NOMO-1 treated with dmso at 0.1 percent for 144 hours (cell line): ENCODE measurements around the gene DERA.
"Not testable (repeated sequence)": the region's sequence is repeated elsewhere in the genome, so short reads cannot be mapped to it uniquely, and the experiment has no call there.

Experiments used
- DNase-seq: peaks from one replicate; lab custom pipeline; 2025; ENCODE audit not compliant: unreplicated experiment; lab: John Stamatoyannopoulos, UW

DERA gene

GRCh38 chr12:15899282-15899870, 11.8 kb upstream of the DERA start:
- no peak for DNase-seq

- DNase-seq, result no peak
These were observed 6.7 kb upstream of the DERA start for GRCh38 chr12:15904378-15904920.

- DNase-seq, result no peak
These were observed 666 bp upstream of the DERA start for GRCh38 chr12:15910468-15910863.

- not testable (repeated sequence) for DNase-seq
These were observed 799 bp downstream of the DERA start for GRCh38 chr12:15911931-15912330.

- not testable (repeated sequence) for DNase-seq
These were observed 3.0 kb downstream of the DERA start for GRCh38 chr12:15914131-15914530.

- DNase-seq, result no peak
These were observed 6.9 kb downstream of the DERA start for GRCh38 chr12:15918066-15918465.

GRCh38 chr12:15919418-15919817, 8.3 kb downstream of the DERA start:
- DNase-seq, result no peak

- DNase-seq, result no peak
These were observed 13.8 kb downstream of the DERA start for GRCh38 chr12:15924956-15925355.

- no peak for DNase-seq
These were observed 17.2 kb downstream of the DERA start for GRCh38 chr12:15928346-15928745.

GRCh38 chr12:15928870-15929571, 17.9 kb downstream of the DERA start:
- DNase-seq, result no peak

GRCh38 chr12:15931590-15932053, 20.5 kb downstream of the DERA start:
- no peak for DNase-seq

- no peak for DNase-seq
These were observed 21.2 kb downstream of the DERA start for GRCh38 chr12:15932327-15932726.

GRCh38 chr12:15932971-15933370, 21.8 kb downstream of the DERA start:
- DNase-seq, result no peak

GRCh38 chr12:15933751-15934150, 22.6 kb downstream of the DERA start:
- DNase-seq, result no peak

- no peak for DNase-seq
These were observed 25.6 kb downstream of the DERA start for GRCh38 chr12:15936751-15937150.

- DNase-seq, result no peak
These were observed 26.8 kb downstream of the DERA start for GRCh38 chr12:15937902-15938301.

- peak; percentile 43 for DNase-seq
These were observed 28.0 kb downstream of the DERA start for GRCh38 chr12:15939111-15939510.

GRCh38 chr12:15942475-15942874, 31.3 kb downstream of the DERA start:
- DNase-seq, result no peak

GRCh38 chr12:15943519-15943918, 32.4 kb downstream of the DERA start:
- DNase-seq, result not testable (repeated sequence)

GRCh38 chr12:15948461-15948860, 37.3 kb downstream of the DERA start:
- DNase-seq, result not testable (repeated sequence)

- no peak for DNase-seq
These were observed 44.1 kb downstream of the DERA start for GRCh38 chr12:15955281-15955680.

- no peak for DNase-seq
These were observed 44.9 kb downstream of the DERA start for GRCh38 chr12:15956010-15956409.
